NCI-H1048 (cell line): Measurements from ENCODE around the gene PLOD1.
"Not testable (repeated sequence)": the region's sequence is repeated elsewhere in the genome, so short reads cannot be mapped to it uniquely, and the experiment has no call there.

Experiments
- DNase-seq: peaks from one replicate; lab custom pipeline; 2025; lab: John Stamatoyannopoulos, UW

Gene PLOD1

GRCh38 chr1:11939794-11940193 is 5.3 kb downstream of the PLOD1 start:
- DNase-seq, result not testable (repeated sequence)

GRCh38 chr1:11940260-11940921 is 5.9 kb downstream of the PLOD1 start:
- DNase-seq, result no peak

GRCh38 chr1:11942280-11942679 is 7.8 kb downstream of the PLOD1 start:
- DNase-seq, result no peak

- no peak for DNase-seq
Measured at GRCh38 chr1:11943619-11944018, 9.1 kb downstream of the PLOD1 start.

- DNase-seq, result no peak
Measured at GRCh38 chr1:11944358-11944931, 9.9 kb downstream of the PLOD1 start.

- DNase-seq, result no peak
Measured at GRCh38 chr1:11946647-11947046, 12.1 kb downstream of the PLOD1 start.

- no peak for DNase-seq
Measured at GRCh38 chr1:11948822-11949458, 14.4 kb downstream of the PLOD1 start.

- no peak for DNase-seq
Measured at GRCh38 chr1:11951901-11952300, 17.4 kb downstream of the PLOD1 start.

- DNase-seq, result no peak
Measured at GRCh38 chr1:11952455-11953109, 18.1 kb downstream of the PLOD1 start.

GRCh38 chr1:11955221-11955620 is 20.7 kb downstream of the PLOD1 start:
- DNase-seq, result no peak

GRCh38 chr1:11957398-11957797 is 22.9 kb downstream of the PLOD1 start:
- no peak for DNase-seq

GRCh38 chr1:11957897-11958296 is 23.4 kb downstream of the PLOD1 start:
- DNase-seq, result no peak

- DNase-seq, result no peak
Measured at GRCh38 chr1:11960276-11960675, 25.8 kb downstream of the PLOD1 start.

- DNase-seq, result no peak
Measured at GRCh38 chr1:11960715-11961114, 26.2 kb downstream of the PLOD1 start.

GRCh38 chr1:11961230-11961629 is 26.7 kb downstream of the PLOD1 start:
- DNase-seq, result no peak

- no peak for DNase-seq
Measured at GRCh38 chr1:11963622-11964021, 29.1 kb downstream of the PLOD1 start.

- DNase-seq, result no peak
Measured at GRCh38 chr1:11964656-11965055, 30.1 kb downstream of the PLOD1 start.

- DNase-seq, result no peak
Measured at GRCh38 chr1:11967028-11967547, 32.6 kb downstream of the PLOD1 start.

GRCh38 chr1:11970441-11971185 is 36.1 kb downstream of the PLOD1 start:
- no peak for DNase-seq

- no peak for DNase-seq
Measured at GRCh38 chr1:11977625-11978024, 43.1 kb downstream of the PLOD1 start.

- no peak for DNase-seq
Measured at GRCh38 chr1:11978301-11978700, 43.8 kb downstream of the PLOD1 start.
